ENCODE results near the gene GMPR2. TPM values are rescaled to one million over a fixed set of nuclear protein-coding genes. Genes with fewer than 3 reads are reported as not detected.

Gene GMPR2
- total RNA-seq, 1 donor from 2014 or later, result 47.9 TPM

DNA sequence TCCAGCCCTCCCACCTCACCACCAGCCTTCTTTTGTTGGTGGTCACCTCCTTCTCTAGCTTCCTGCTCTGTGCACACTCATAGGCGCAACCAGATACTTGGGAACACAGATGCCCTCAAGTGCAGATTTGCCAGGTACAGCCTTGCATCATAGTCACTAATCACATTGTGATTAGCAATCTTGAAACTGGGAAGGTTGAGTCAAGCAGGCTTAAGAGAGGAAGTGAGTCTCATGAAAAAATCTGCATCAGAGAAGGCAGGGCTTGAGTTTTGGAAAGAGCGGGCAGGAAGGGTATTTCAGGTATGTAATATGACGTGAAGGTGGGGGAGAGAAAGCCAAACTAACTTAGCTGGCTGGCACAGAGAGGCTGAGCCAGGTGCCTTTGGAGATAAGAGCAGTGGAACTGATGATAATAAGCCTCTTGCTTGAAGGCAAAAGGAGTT lies 41.4 kb downstream of the GMPR2 start:
- TF ChIP-seq CTCF (IDR thresholded peaks at IDR 0.05), result no peak
- Mint-ChIP-seq H3K27me3 (ENCODE audit: low read depth) (no peaks in the 10 kb centered on the region), H3K4me1 (ENCODE audit: low read depth) (peaks cover 16% of the 10 kb centered on the region), H3K4me3 (ENCODE audit: unreplicated experiment) (no peak overlapping the region), H3K9me3 (ENCODE audit: low read depth) (no peaks in the 10 kb centered on the region), H3K27ac (ENCODE audit: unreplicated experiment) (no peak overlapping the region), H3K36me3 (ENCODE audit: low read depth) (no peaks in the 10 kb centered on the region)
- peak; percentile 11 for DNase-seq (ENCODE audit: low spot score)

DNA sequence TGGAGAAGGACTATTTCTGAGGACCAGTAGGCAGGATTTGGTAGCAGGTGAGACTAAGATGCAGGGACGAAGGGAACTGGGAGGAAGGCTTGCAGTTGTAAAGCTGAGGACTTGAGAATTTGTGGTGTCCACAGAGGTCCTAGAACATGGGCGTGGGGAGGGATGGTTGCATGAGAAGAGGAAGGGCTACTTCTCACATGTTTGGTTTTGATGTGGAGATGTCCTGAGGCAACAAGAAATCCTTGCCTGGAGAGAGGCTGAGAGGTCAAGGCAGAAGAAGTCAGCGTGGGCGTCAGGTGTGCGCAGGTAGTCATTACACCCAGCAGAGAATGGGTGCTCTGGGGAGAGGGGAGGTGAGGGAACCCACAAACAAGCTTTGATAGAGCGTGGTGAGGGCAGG lies 44.3 kb downstream of the GMPR2 start:
- H3K4me1 Mint-ChIP-seq (ENCODE audit: low read depth), result peaks cover 6% of the 10 kb centered on the region
- H3K27ac Mint-ChIP-seq (ENCODE audit: unreplicated experiment), result no peak overlapping the region
- H3K36me3 Mint-ChIP-seq (ENCODE audit: low read depth), result no peaks in the 10 kb centered on the region

GRCh38 chr14:24277606-24278321 lies 45.0 kb downstream of the GMPR2 start:
- no peak overlapping the region for H3K4me3 Mint-ChIP-seq (ENCODE audit: unreplicated experiment)
- no peaks in the 10 kb centered on the region for H3K36me3 Mint-ChIP-seq (ENCODE audit: low read depth)
- no peaks in the 10 kb centered on the region for H3K27me3 Mint-ChIP-seq (ENCODE audit: low read depth)

More for the DNA sequence above, 44.3 kb downstream of the GMPR2 start:
- peak; percentile 35 for DNase-seq (ENCODE audit: low spot score)
- no peak for TF ChIP-seq CTCF (IDR thresholded peaks at IDR 0.05)
- no peaks in the 10 kb centered on the region for H3K27me3 Mint-ChIP-seq (ENCODE audit: low read depth)
- no peak overlapping the region for H3K4me3 Mint-ChIP-seq (ENCODE audit: unreplicated experiment)
- no peaks in the 10 kb centered on the region for H3K9me3 Mint-ChIP-seq (ENCODE audit: low read depth)

DNA sequence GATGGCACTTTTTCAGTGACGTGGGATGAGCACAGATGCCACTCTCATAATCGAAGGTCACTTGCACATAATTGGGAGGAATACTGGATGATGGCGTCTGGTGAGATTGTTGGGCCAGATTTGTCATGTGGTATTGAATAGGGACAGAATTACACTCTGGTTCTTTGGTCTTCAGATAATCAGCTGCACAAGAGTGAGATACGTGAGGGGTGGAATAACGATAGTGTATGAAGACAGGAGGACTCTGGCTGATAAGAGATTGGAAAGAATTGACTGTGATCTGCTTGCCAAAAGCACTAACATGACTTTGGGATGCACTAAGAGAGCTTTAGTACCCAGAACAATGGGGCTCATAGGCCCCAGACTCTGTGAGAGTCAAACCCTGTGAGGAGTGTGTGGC lies 45.7 kb downstream of the GMPR2 start:
- H3K4me3 Mint-ChIP-seq (ENCODE audit: unreplicated experiment), result no peak overlapping the region
- H3K9me3 Mint-ChIP-seq (ENCODE audit: low read depth), result no peaks in the 10 kb centered on the region
- no peaks in the 10 kb centered on the region for H3K36me3 Mint-ChIP-seq (ENCODE audit: low read depth)
- peak; percentile 1 for DNase-seq (ENCODE audit: low spot score)
- no peak overlapping the region for H3K27ac Mint-ChIP-seq (ENCODE audit: unreplicated experiment)
- no peak for TF ChIP-seq CTCF (IDR thresholded peaks at IDR 0.05)
- H3K4me1 Mint-ChIP-seq (ENCODE audit: low read depth), result peaks cover 2% of the 10 kb centered on the region
- no peaks in the 10 kb centered on the region for H3K27me3 Mint-ChIP-seq (ENCODE audit: low read depth)

More at GRCh38 chr14:24277606-24278321, 45.0 kb downstream of the GMPR2 start:
- Mint-ChIP-seq H3K4me1 (ENCODE audit: low read depth) (no peaks in the 10 kb centered on the region), H3K27ac (ENCODE audit: unreplicated experiment) (no peak overlapping the region), H3K9me3 (ENCODE audit: low read depth) (no peaks in the 10 kb centered on the region)
- peak; percentile 20 for DNase-seq (ENCODE audit: low spot score)
- TF ChIP-seq CTCF (IDR thresholded peaks at IDR 0.05), result no peak

DNA sequence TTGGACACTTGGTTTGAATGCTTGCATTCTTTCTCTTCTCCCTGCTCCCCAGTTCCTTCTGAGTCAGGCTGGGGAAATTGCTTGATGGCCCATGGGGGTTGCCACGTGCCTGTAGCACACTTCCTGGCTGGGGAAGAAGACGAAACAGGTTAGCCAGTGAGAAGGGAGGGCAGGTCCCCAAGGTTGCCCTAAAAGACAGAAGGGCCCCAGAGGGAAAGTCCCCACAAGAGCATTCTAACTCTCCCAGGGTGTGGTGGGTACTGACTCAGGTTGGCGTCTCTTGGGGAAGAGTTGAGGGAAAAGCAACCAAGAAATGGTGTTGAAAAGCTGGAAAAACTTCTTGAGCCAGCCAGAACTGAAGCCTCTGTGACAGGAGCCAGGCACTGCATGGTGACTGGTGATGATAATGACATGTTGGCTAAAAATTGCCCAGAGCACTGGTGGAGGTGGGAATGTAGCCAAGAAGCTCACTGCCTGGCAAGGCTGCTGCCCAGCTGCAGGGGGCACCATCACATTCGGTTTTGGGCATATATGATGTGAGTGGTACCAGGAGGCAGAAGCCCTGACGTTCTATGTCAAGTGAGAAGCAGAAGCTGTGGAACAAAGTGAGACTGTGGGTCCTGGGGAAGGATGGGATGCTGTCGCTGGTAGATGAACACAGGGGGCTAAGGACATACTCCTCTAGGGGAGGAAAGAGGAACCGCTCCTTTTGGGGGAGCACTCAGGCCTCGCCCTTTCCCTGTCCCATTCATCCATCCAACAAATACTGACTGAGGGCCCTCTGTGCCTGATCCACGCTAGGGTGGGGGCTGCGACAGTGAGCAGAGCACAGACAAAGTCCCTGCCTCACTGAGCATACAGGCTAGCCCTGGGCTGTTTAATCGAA lies 46.8 kb downstream of the GMPR2 start:
- H3K27ac Mint-ChIP-seq (ENCODE audit: unreplicated experiment), result no peak overlapping the region
- H3K4me3 Mint-ChIP-seq (ENCODE audit: unreplicated experiment), result no peak overlapping the region
- peak; percentile 57 for DNase-seq (ENCODE audit: low spot score)
- no peaks in the 10 kb centered on the region for H3K27me3 Mint-ChIP-seq (ENCODE audit: low read depth)
- H3K4me1 Mint-ChIP-seq (ENCODE audit: low read depth), result peaks cover 5% of the 10 kb centered on the region
- peak; percentile 45 for TF ChIP-seq CTCF (IDR thresholded peaks at IDR 0.05)
- no peaks in the 10 kb centered on the region for H3K36me3 Mint-ChIP-seq (ENCODE audit: low read depth)
- H3K9me3 Mint-ChIP-seq (ENCODE audit: low read depth), result no peaks in the 10 kb centered on the region
